HG02588 (cell line): ENCODE results near the gene ZNF724.
"Not testable (repeated sequence)": the region's sequence is repeated elsewhere in the genome, so short reads cannot be mapped to it uniquely, and the experiment has no call there.

Experiments
- ATAC-seq: cut with Tn5 transposase; IDR thresholded peaks from one replicate; pipeline ENCODE4 v1.9.1; 2021; ENCODE audit warnings: mild to moderate bottlenecking, moderate library complexity; ENCODE audit not compliant: unreplicated experiment

Gene ZNF724

DNA sequence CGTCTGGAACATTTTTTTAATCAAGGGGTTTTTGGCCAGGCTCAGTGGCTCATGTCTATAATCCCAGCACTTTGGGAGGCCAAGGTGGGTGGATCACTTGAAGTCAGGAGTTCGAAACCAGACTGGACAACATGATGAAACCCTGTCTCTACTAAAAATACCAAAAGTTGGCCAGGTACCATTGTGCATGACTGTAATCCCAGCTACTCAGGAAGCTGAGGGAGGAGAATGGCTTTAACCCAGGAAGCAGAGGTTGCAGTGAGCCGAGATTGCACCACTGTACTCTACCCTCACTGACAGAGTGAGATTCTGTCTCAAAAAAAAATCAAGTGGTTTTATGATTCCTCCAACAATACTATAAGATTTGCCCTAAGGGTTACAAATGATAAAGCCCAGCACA lies 3.1 kb upstream of the ZNF724 start:
- not testable (repeated sequence) for ATAC-seq

DNA sequence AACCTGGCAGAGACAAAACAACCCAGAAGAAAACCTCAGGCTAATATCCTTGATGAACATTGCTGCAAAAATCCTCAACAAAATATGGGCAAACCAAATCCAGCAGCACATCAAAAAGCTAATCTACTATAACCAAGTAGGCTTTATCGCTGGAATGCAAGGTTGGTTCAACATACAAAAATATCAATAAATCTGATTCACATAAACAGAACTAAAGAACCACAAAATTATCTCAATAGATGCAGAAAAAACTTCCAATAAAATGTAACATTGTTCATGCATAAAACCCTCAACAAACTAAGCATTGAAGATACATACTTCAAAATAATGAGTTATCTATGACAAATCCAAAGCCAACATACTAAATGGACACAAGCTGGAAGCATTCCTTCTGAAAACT lies 8.8 kb downstream of the ZNF724 start:
- no peak for ATAC-seq

DNA sequence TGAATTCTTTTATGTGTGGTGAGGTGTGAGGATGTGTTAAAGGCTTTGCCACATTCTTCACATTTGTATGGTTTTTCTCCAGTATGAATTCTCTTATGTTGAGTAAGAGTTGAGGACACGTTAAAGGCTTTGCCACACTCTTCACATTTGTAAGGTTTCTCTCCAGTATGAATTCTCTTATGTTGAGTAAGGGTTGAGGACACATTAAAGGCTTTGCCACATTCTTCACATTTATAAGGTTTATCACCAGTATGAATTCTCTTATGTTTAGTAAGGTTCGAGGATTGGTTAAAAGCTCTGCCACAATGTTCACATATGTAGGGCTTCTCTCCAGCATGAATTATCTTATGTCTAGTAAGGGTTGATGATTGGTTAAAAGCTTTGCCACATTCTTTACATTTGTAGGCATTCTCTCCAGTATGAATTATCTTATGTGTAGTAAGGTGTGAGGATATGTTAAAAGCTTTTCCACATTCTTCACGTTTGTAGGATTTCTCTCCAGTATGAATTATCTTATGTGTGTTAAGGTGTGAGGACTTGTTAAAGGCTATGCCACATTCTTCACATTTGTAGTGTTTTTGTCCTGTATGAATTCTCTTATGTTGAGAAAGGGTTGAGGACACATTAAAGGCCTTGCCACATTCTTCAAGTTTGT lies 27.1 kb downstream of the ZNF724 start:
- ATAC-seq: no peak

DNA sequence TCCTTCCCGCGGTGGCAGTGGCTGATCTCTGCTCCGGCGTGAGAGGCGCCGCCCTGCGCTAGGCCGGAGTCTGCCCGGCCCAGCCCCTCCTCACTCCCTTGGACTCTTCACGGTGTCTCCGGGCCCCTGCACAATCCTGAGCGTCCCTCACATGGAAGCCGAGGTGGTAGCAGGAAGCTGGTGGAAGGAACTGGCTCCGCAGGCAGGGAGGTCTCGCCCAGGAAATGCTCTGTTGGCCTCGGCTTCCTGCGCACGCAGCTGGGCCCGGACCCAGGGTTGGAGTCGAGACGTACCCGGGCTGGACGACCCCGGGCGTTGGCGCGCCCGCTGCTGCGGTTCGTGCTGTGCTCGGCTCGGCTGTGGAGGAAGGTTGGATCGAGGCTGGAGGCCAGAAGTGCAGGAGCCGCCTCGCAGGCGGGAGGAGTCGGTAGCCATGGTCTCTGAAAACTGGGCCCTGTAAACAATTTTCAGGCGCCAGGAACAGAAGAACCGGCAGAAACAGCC lies 46.3 kb downstream of the ZNF724 start:
- no peak for ATAC-seq

DNA sequence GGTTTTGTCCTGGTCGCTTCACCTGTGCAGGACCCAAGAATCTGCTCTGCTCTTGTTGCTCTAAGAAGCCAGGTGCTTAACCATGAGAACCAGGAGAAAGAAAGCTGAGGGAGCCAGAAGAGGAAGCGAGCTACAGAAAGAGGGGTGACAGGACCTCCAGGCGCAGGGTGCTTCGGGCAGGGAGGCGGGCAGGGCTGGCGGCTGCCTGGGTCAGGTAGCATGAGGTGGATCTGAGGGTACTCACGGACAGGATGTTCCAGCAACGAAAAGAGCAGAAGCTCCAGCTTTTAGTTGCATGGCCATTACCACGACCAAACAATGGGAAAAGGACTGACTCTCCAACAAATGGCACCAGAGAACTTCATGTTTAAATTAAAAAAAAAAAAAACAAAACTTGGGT lies 59.9 kb downstream of the ZNF724 start:
- ATAC-seq: no peak

DNA sequence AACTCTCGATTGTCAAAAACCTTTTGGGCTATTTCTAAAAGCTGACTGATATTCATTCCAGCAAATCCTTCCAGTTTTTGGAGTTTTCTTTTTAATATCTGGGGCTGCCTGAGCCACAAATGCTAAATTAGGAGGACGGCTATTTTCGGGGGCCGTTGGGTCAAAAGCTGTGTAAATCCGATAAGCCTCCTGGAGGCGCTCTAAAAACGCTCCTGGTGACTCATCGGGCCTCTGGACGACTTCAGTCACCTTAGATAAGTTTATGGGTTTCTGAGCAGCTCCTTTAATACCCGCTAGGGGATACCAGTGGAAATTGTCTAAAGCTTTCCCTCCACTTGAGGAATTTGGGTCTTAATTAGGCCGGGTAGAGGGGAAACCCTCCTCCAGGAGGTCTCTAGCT lies 66.9 kb downstream of the ZNF724 start:
- ATAC-seq: no peak
